ES-I3 (cell line): ENCODE measurements around the gene GALNT9.
"Not testable (repeated sequence)": the region's sequence is repeated elsewhere in the genome, so short reads cannot be mapped to it uniquely, and the experiment has no call there.

Source experiments
- H3K36me3 ChIP-seq: 2 replicates; pipeline ENCODE4 v1.6.1; 2013; ENCODE audit warnings: mild to moderate bottlenecking, low read length, control low read depth, moderate library complexity; ENCODE audit not compliant: insufficient read depth
- H3K4me1 ChIP-seq: 2 replicates; pipeline ENCODE4 v1.6.1; 2013; ENCODE audit warnings: mild to moderate bottlenecking, control low read depth, low read length; ENCODE audit not compliant: insufficient read depth
- H3K9ac ChIP-seq: 2 replicates; pipeline ENCODE4 v1.6.1; 2013; ENCODE audit warnings: low read depth, mild to moderate bottlenecking, low read length, moderate library complexity
- H3K9me3 ChIP-seq: 2 replicates; pipeline ENCODE4 v1.6.1; 2013; ENCODE audit warnings: mild to moderate bottlenecking, low read length, moderate library complexity; ENCODE audit not compliant: control insufficient read depth, insufficient read depth

GALNT9 gene

DNA sequence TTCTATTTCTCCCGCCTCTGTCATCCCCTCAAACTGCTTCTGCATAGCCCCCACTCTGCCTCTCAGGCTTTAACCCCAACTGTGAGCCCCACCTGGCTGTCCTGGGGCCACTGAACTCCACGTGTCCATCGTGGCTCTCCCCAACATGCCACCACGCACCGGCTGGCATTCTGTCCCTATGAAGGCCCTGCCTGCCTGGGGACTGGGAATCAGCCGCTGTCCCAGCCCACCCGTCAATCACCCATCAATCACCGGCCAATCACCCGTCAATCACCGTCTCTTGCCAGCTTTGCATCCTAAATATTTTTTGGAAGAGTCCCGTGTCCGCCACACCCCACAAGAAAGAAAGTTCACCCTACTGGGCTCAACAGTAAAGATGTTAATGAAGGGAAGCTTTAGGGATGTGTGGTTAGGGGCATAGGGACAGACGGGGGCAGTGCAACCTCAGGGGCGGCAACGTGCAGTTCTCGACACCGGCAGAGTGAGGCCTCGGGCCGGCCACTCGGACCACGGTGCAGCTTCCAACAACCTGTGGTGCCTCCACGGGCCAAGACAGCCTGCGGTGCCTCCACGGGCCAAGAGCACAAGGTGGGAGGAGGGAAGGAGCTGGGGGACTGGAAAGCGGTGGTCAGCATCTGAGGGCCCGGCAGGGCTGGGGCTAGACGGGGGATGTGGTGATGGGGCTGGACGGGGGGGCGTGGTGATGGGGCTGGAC, 85.6 kb downstream of the GALNT9 start:
- Histone ChIP-seq H3K9me3 (no peaks in the 10 kb centered on the region), H3K36me3 (no peaks in the 10 kb centered on the region), H3K9ac (no peak overlapping the region), H3K4me1 (no peaks in the 10 kb centered on the region)

- H3K4me1 ChIP-seq, H3K9ac ChIP-seq, H3K36me3 ChIP-seq: not testable (repeated sequence)
Observed at GRCh38 chr12:132243171-132243570, 86.2 kb downstream of the GALNT9 start.

GRCh38 chr12:132240669-132241007, 88.8 kb downstream of the GALNT9 start:
- not testable (repeated sequence) for H3K9ac ChIP-seq, H3K9me3 ChIP-seq, H3K4me1 ChIP-seq, H3K36me3 ChIP-seq

More at GRCh38 chr12:132243171-132243570, 86.2 kb downstream of the GALNT9 start:
- H3K9me3 ChIP-seq = not testable (repeated sequence)

DNA sequence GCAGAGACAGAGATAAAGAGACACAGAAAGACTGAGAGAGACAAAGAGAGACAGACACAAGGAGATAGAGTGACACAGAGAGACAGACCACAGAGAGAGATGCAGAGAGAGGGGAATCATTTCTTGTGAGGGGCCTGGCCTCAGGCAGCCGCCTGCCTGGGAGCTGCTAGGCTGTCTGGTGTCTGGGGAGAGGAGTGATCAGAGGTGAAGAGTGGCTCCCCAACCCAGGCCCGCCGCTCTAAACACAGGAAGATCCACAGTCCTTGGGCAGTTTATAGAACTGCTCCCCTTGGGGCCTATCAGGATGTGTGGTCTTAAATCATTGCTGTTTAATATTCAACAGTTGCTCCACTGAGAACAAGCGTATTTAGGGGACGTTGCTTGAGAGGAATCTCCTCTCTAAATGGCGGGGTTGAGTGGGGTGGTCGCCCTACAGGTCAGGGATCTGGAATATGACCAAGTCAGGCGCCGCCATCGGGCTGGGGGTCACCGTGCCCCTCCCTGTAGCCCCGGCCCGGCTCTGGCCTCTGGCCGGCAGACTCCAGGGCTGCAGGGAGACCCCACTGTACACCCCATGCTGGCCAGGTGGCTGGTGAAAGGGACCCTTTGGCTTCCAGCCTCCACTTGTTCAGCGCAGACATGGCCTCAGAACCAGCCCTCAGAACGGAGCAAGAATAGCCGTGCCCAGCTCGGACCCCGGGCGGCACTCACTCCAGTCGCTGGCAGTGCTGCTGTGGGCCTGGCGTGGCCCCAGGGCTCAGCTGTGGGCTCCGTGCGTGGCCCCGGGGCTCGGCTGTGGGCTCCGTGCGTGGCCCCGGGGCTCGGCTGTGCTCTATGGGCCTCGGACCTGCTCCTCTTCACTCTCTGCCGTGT, 89.4 kb downstream of the GALNT9 start:
- no peaks in the 10 kb centered on the region for H3K9me3 ChIP-seq
- H3K36me3 ChIP-seq = no peaks in the 10 kb centered on the region
- H3K4me1 ChIP-seq = no peaks in the 10 kb centered on the region
- no peak overlapping the region for H3K9ac ChIP-seq

DNA sequence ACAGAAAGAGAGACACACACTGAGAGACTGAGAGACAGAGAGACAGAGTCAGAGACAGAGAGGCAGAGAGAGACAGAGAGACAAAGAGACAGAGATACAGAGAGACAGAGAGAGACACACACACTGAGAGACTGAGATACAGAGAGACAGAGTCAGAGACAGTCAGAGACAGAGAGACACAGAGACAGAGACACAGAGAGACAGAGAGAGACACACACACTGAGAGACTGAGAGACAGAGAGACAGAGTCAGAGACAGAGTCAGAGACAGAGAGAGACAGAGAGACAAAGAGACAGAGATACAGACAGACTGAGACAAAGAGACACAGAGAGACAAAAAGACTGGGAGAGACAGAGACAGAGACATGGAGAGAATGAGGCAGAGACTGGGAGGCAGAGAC, 90.0 kb downstream of the GALNT9 start:
- Histone ChIP-seq H3K36me3 (no peaks in the 10 kb centered on the region), H3K4me1 (no peaks in the 10 kb centered on the region), H3K9me3 (no peaks in the 10 kb centered on the region), H3K9ac (no peak overlapping the region)

GRCh38 chr12:132238884-132239283, 90.5 kb downstream of the GALNT9 start:
- H3K36me3 ChIP-seq = no peaks in the 10 kb centered on the region
- H3K9me3 ChIP-seq = no peaks in the 10 kb centered on the region
- H3K9ac ChIP-seq = no peak overlapping the region
- H3K4me1 ChIP-seq = no peaks in the 10 kb centered on the region

DNA sequence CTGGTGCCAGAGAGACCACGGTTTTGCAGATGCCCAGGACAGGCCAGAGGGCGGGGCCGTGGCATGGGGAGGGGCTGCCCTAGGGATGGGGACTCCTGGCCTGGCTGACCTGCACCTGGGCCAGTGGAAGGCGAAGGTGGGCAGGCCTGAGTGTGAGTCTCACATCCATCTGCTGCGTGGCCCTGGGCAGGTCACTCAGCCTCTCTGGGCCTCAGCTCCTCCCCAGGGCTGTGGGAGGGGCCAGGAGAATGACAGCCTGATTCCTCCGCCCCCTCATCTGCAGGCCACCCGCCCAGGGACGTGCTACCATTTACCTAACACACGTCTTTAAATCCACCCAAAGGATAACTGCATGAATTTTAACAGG, 90.9 kb downstream of the GALNT9 start:
- no peak overlapping the region for H3K9ac ChIP-seq
- no peaks in the 10 kb centered on the region for H3K36me3 ChIP-seq
- no peaks in the 10 kb centered on the region for H3K4me1 ChIP-seq
- no peaks in the 10 kb centered on the region for H3K9me3 ChIP-seq

DNA sequence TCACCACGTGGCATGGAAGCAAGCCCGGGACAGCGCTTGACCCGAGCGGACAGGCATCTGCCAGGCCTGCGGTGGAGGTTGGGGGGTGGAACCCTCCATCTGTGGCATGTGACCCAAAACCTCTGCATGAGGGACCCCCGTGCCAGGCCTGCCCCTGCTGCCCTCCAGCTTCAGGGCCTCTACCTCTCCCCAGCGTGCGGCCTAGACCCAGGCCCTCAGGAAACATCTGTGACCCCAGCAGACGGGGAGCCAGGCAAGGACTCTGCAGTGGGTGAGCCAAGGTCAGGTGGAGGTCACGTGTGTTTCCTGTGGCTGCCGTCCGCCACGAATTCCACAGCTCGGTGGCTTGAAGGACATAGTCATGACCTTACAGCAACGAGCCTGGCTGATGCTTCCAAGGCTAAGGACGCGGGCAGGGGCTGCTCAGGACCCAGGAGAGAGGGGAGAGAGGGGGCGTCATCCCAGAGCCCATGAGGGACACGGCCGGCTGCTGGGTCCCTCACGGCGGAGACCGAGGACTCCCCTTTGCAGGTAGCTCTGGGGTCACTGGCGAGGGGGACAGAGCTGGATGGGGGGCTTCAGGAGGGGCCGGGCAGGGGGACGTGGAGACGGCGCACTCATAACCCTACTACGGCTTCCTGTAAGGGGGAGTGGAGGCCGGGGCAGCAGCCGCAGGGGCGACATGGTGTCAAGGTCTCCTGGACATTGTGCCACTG, 91.5 kb downstream of the GALNT9 start:
- Histone ChIP-seq H3K4me1 (no peaks in the 10 kb centered on the region), H3K36me3 (no peaks in the 10 kb centered on the region), H3K9me3 (no peaks in the 10 kb centered on the region), H3K9ac (no peak overlapping the region)

- no peaks in the 10 kb centered on the region for H3K36me3 ChIP-seq
- H3K4me1 ChIP-seq = no peaks in the 10 kb centered on the region
- H3K9me3 ChIP-seq = no peaks in the 10 kb centered on the region
- H3K9ac ChIP-seq = no peak overlapping the region
Observed at GRCh38 chr12:132236930-132237771, 92.2 kb downstream of the GALNT9 start.

- Histone ChIP-seq H3K4me1 (no peaks in the 10 kb centered on the region), H3K9ac (no peak overlapping the region), H3K36me3 (no peaks in the 10 kb centered on the region), H3K9me3 (no peaks in the 10 kb centered on the region)
Observed at GRCh38 chr12:132236129-132236929, 93.1 kb downstream of the GALNT9 start.

GRCh38 chr12:132235116-132235820, 94.1 kb downstream of the GALNT9 start:
- Histone ChIP-seq H3K36me3 (no peaks in the 10 kb centered on the region), H3K9ac (no peak overlapping the region), H3K9me3 (no peaks in the 10 kb centered on the region), H3K4me1 (no peaks in the 10 kb centered on the region)

DNA sequence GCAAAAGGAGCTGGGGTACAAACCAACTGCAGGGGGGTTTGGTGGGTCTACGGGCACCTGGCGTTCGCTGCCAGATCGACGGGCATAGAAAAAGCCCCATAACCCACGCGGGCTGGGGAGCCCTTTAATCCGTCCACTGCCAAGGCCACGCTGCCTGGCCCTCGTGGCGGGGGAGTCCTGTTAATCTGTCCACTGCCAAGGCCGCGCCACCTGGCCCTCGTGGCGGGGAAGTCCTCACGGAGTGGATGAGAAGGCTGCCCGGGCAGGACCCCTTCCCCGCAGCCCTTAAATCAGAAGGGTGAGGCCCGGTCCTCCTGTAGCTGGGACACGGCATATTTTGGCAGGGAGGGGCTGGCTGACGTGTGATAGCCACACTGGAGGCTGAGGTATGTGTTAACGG, 99.0 kb downstream of the GALNT9 start:
- Histone ChIP-seq H3K36me3 (no peaks in the 10 kb centered on the region), H3K9me3 (no peaks in the 10 kb centered on the region), H3K9ac (no peak overlapping the region), H3K4me1 (no peaks in the 10 kb centered on the region)

DNA sequence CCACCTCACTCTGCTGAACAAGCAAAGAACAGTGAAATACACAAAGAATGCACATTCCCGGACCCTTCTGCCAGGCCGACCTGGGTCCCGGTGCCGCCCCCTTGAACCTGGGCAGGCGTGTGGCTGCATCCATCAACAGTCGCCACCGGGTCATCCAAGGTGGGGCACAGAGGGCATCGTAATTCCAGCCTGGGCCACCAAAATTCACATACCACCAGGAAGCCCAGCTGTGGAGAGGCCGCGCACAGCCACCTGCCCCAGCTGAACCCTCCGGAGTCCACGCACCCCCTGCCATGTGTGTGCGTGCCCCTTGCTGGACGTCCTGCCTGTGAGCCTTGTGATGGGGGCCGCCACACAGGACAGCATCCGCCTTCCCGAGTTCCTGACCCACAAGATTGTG, 99.5 kb downstream of the GALNT9 start:
- no peaks in the 10 kb centered on the region for H3K4me1 ChIP-seq
- no peak overlapping the region for H3K9ac ChIP-seq
- no peaks in the 10 kb centered on the region for H3K36me3 ChIP-seq
- no peaks in the 10 kb centered on the region for H3K9me3 ChIP-seq
